Glutamatergic neuron (in vitro differentiated cells): ENCODE data around the gene DDX54. TPM values are rescaled to one million over a fixed set of nuclear protein-coding genes. Genes with fewer than 3 reads are reported as not detected.
"Not testable (repeated sequence)": the region's sequence is repeated elsewhere in the genome, so short reads cannot be mapped to it uniquely, and the experiment has no call there.

Source experiments
- DNase-seq: peaks from one replicate; pipeline ENCODE4 v3.0.0; 2022
- H3K27ac Mint-ChIP-seq: one replicate; pipeline ENCODE4 v1.8.0; 2020; ENCODE audit warnings: mild to moderate bottlenecking, mixed read lengths, inconsistent platforms; ENCODE audit not compliant: unreplicated experiment
- H3K27me3 Mint-ChIP-seq: one replicate; pipeline ENCODE4 v1.8.0; 2020; ENCODE audit warnings: mild to moderate bottlenecking, moderate library complexity, mixed read lengths, inconsistent platforms; ENCODE audit not compliant: unreplicated experiment
- H3K36me3 Mint-ChIP-seq: one replicate; pipeline ENCODE4 v1.8.0; 2020; ENCODE audit warnings: mild to moderate bottlenecking, mixed read lengths, inconsistent platforms; ENCODE audit not compliant: unreplicated experiment
- H3K4me1 Mint-ChIP-seq: one replicate; pipeline ENCODE4 v1.8.0; 2020; ENCODE audit warnings: mild to moderate bottlenecking, low read depth, mixed read lengths, inconsistent platforms; ENCODE audit not compliant: unreplicated experiment
- H3K4me3 Mint-ChIP-seq: one replicate; pipeline ENCODE4 v1.8.0; 2020; ENCODE audit warnings: mild to moderate bottlenecking, mixed read lengths, inconsistent platforms; ENCODE audit not compliant: unreplicated experiment
- H3K9me3 Mint-ChIP-seq: one replicate; pipeline ENCODE4 v1.8.0; 2020; ENCODE audit warnings: mild to moderate bottlenecking, moderate library complexity, mixed read lengths, inconsistent platforms; ENCODE audit not compliant: unreplicated experiment
- total RNA-seq: library from RNA; stranded (reverse); fragmentation: NEBNext Ultra II Directional; extraction: Animal tissue kit (Norgen Biotek cat#: 25700); gene quantifications from one replicate; pipeline ENCODE4 v1.2.1, GENCODE V29; 2021; ENCODE audit not compliant: unreplicated experiment
- TF ChIP-seq, protein P1 (sequence below): fragments of 200-600 bp; sonication (generic); IDR thresholded peaks from one replicate; pipeline ENCODE4 v1.5.0; 2021; ENCODE audit not compliant: partially characterized antibody, unreplicated experiment

The DDX54 gene
- total RNA-seq, 1 donor from 2014 or later = 16.9 TPM

DNA sequence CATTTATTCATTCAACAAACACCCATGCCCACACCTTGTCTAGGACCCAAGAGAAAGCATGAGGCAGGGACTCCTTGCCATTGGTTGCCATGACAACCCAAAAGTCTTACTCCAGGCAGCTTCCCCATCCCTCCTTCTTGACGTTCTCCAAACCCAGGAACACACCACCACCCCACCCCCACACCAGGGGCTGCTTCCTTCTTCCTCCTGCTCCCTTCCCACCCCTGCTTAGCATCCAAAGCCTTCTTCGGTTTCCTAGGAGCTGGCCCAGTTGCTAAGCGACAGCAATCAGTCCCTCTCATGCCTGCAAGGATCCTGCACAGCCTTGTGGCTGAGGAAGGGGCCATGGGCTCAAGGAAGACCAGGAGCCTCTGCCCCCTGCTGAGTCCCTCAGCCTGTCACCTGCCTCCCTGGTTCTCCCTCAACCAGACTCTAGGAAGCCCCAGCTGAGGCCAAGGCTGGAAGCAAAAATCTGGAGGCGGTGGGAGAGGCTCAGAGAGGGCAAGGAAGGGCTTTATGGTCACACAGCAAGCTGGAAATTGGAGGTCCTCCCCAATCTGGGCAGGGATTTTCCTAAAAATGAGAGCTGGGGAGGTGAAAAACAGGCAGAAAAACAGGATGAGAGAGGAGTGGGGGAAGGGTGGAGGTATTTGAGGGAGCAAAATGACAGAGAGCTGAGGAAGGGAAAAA, 65.2 kb downstream of the DDX54 start:
- Mint-ChIP-seq H3K4me1 (no peaks in the 10 kb centered on the region), H3K27ac (no peak overlapping the region), H3K27me3 (peaks cover 7% of the 10 kb centered on the region), H3K9me3 (peaks cover 6% of the 10 kb centered on the region), H3K36me3 (peaks cover 11% of the 10 kb centered on the region), H3K4me3 (no peak overlapping the region)
- DNase-seq = no peak
- TF ChIP-seq, protein P1, sequence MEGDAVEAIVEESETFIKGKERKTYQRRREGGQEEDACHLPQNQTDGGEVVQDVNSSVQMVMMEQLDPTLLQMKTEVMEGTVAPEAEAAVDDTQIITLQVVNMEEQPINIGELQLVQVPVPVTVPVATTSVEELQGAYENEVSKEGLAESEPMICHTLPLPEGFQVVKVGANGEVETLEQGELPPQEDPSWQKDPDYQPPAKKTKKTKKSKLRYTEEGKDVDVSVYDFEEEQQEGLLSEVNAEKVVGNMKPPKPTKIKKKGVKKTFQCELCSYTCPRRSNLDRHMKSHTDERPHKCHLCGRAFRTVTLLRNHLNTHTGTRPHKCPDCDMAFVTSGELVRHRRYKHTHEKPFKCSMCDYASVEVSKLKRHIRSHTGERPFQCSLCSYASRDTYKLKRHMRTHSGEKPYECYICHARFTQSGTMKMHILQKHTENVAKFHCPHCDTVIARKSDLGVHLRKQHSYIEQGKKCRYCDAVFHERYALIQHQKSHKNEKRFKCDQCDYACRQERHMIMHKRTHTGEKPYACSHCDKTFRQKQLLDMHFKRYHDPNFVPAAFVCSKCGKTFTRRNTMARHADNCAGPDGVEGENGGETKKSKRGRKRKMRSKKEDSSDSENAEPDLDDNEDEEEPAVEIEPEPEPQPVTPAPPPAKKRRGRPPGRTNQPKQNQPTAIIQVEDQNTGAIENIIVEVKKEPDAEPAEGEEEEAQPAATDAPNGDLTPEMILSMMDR = no peak

DNA sequence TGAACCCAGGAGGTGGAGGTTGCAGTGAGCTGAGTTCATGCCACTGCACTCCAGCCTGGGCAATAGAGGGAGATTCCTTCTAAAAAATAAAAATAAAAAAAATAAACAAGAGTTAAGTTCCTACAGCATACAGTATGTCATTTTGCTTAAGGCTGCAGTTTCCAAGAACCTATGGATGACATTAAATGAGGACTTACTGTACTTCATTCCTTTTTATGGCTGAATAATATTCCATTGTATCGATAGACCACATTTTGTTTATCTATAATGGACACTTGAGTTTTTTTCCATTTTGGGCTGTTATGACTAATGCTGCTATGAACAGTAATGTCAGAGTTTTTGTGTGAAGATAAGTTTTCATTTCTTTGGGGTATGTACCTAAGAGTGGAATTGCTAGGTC, 67.1 kb downstream of the DDX54 start:
- DNase-seq = no peak
- peaks cover 7% of the 10 kb centered on the region for H3K27me3 Mint-ChIP-seq
- H3K36me3 Mint-ChIP-seq = peaks cover 5% of the 10 kb centered on the region
- TF ChIP-seq, protein P1 = no peak
- H3K9me3 Mint-ChIP-seq = peaks cover 3% of the 10 kb centered on the region
- no peaks in the 10 kb centered on the region for H3K4me1 Mint-ChIP-seq
- no peak overlapping the region for H3K4me3 Mint-ChIP-seq
- no peak overlapping the region for H3K27ac Mint-ChIP-seq

DNA sequence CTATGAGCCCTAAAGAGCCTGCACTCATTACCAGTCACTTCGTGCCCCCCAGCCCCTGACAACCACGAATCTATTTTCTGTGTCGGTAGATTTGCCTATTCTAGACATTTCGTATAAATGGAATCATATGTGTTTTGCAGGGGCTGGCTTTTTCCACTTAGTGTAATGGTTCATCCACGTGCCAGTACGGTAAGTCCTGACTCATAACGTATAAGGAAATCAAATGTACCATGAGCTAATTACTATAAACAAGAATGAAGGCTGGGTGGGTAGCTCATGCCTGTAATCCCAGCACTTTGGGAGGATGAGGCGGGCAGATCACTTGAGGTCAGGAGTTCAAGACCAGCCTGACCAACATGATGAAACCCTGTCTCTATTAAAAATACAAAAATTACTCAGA, 67.6 kb downstream of the DDX54 start:
- H3K4me3 Mint-ChIP-seq, H3K36me3 Mint-ChIP-seq, H3K9me3 Mint-ChIP-seq, H3K4me1 Mint-ChIP-seq, DNase-seq, H3K27ac Mint-ChIP-seq, H3K27me3 Mint-ChIP-seq: not testable (repeated sequence)

DNA sequence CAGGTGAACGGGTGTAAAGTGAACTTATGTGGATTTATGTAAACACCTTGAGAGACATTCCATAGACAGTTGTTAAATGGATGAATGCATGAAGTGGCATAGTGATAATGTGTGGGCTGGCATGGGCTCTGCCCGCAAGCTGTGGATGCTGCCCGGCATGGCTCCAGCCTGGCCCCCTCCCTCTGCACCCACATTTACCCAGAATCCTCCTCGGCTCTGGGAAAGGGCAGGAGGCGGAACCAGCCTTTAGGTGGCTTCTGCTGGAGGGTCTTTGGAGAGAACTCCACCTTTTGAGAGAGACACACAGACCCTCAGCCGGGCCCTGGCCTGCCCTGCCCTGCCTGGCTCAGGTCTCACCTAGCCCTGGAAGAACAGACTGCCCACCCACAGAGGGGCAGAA, 68.4 kb downstream of the DDX54 start:
- H3K9me3 Mint-ChIP-seq = peaks cover 2% of the 10 kb centered on the region
- H3K27me3 Mint-ChIP-seq = peaks cover 8% of the 10 kb centered on the region
- no peaks in the 10 kb centered on the region for H3K4me1 Mint-ChIP-seq
- no peaks in the 10 kb centered on the region for H3K36me3 Mint-ChIP-seq
- TF ChIP-seq, protein P1 = no peak
- H3K4me3 Mint-ChIP-seq = no peak overlapping the region
- H3K27ac Mint-ChIP-seq = no peak overlapping the region
- no peak for DNase-seq

DNA sequence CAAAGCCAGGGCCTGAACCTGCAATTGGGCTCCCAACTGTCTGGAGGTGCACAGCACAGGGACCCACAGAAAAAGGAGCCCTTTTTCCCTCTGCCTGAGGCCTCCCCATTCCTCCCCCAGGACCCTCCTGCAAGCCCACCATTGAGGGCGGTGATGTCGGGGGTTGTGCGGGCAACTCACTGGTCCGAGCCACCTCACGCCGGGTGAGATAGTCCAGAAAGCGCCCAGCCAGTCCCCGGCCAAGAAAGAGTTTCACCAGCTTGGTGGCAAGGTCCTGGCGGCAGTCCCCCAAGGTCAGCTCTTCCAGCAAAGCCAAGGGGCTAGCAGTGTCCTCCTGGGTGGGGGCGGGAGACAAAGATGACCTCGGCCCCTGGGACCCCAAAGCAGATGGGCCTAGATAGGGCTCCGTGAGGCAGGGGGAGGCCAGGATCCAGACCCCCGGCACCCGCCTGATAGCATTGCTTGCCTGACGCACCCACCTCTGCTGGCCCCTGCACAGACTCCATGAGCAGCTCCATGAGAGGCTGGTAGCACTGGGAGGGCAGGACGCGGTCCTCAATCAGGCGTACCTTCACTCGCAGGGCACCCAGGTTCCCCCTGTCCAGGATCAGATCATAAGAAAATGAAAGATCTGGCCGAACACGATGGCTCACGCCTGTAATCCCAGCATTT, 69.7 kb downstream of the DDX54 start:
- no peak overlapping the region for H3K27ac Mint-ChIP-seq
- no peak overlapping the region for H3K4me3 Mint-ChIP-seq
- TF ChIP-seq, protein P1 = no peak
- no peaks in the 10 kb centered on the region for H3K4me1 Mint-ChIP-seq
- H3K9me3 Mint-ChIP-seq = peaks cover 2% of the 10 kb centered on the region
- H3K36me3 Mint-ChIP-seq = no peaks in the 10 kb centered on the region
- H3K27me3 Mint-ChIP-seq = peaks cover 8% of the 10 kb centered on the region
- no peak for DNase-seq
